ENCODE data around the gene MLF1.

MLF1 gene

DNA sequence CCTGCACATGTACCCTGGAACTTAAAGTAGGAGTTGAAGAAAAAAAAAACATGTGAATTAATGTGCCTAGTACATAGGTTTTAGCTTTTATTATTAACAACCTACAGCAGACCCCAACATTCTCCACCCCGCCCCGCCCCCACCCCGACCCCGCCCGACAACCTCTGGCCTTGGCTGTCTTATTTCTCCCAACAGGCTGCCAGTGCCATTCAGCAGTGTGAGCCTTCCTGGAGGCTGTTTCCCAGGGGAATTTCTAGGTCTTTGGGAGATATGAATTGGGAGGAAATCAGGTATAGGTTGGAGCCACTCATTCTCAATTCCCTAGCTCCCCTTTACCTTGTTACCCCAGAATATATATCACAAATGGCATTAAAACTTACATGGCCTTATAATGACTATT lies 8.3 kb upstream of the MLF1 start:
- intact Hi-C loops (cut with micrococcal nuclease) = no loop called here
- no peak overlapping the region for H3K27ac Mint-ChIP-seq

DNA sequence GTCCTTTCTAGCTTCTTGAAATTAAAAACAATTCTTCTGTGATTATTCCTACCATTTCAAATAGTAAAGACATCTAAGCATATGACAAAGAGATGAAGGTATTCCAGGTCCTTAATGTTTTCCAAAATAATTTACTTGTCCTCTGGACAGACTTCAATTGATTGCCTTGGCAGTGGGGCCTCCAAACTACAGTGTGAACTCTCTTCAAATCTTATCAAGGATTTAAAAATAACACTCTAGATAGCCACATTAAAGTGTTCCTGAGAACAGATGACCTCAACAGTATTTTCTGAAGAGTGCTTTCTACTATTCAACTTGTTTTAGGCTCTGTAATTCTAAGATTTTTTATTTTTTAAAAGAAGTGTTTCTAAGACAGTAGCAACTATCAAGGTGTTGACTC lies 7.9 kb upstream of the MLF1 start:
- no peaks in the 10 kb centered on the region for H3K9me3 Mint-ChIP-seq
- intact Hi-C loops (cut with micrococcal nuclease) = no loop called here

More for the DNA sequence above, 8.3 kb upstream of the MLF1 start:
- H3K9me3 Mint-ChIP-seq = no peaks in the 10 kb centered on the region
- no peaks in the 10 kb centered on the region for H3K36me3 Mint-ChIP-seq (ENCODE audit: low read depth)
- H3K4me3 Mint-ChIP-seq = no peak overlapping the region
- peaks cover 1% of the 10 kb centered on the region for H3K27me3 Mint-ChIP-seq
- no peaks in the 10 kb centered on the region for H3K4me1 Mint-ChIP-seq (ENCODE audit: low read depth)

GRCh38 chr3:158565076-158565475 lies 5.9 kb upstream of the MLF1 start:
- H3K27ac Mint-ChIP-seq = no peak overlapping the region
- no peaks in the 10 kb centered on the region for H3K36me3 Mint-ChIP-seq (ENCODE audit: low read depth)
- H3K4me3 Mint-ChIP-seq = no peak overlapping the region
- H3K9me3 Mint-ChIP-seq = no peaks in the 10 kb centered on the region
- intact Hi-C loops (cut with micrococcal nuclease) = no loop called here
- H3K4me1 Mint-ChIP-seq (ENCODE audit: low read depth) = no peaks in the 10 kb centered on the region
- H3K27me3 Mint-ChIP-seq = peaks cover 13% of the 10 kb centered on the region

More for the DNA sequence above, 7.9 kb upstream of the MLF1 start:
- peaks cover 1% of the 10 kb centered on the region for H3K27me3 Mint-ChIP-seq
- H3K4me3 Mint-ChIP-seq = no peak overlapping the region
- H3K27ac Mint-ChIP-seq = no peak overlapping the region
- no peaks in the 10 kb centered on the region for H3K4me1 Mint-ChIP-seq (ENCODE audit: low read depth)
- no peaks in the 10 kb centered on the region for H3K36me3 Mint-ChIP-seq (ENCODE audit: low read depth)

DNA sequence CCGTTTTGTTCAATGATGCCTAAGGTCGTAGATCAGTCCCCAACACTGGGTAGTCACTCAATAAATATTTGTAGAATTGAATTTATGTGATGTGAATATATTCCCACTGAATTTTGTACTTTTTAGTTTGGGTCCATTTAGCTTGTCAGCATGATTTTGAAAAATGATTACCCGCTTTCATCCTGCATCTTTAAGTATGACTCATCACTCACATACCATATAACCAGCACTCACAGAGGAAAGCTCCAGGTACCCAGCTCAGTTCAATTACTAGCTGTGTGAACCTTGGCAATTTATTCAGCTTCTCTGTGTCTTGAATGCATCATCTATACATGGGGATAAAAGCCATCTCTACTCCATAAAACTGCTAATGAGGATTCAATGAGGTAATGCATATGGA lies 2.2 kb upstream of the MLF1 start:
- Mint-ChIP-seq H3K27ac (no peak overlapping the region), H3K4me1 (ENCODE audit: low read depth) (peaks cover 9% of the 10 kb centered on the region), H3K9me3 (peaks cover 9% of the 10 kb centered on the region), H3K36me3 (ENCODE audit: low read depth) (peaks cover 5% of the 10 kb centered on the region), H3K4me3 (no peak overlapping the region), H3K27me3 (peaks cover 39% of the 10 kb centered on the region)
- intact Hi-C loops (cut with micrococcal nuclease) = no loop called here

DNA sequence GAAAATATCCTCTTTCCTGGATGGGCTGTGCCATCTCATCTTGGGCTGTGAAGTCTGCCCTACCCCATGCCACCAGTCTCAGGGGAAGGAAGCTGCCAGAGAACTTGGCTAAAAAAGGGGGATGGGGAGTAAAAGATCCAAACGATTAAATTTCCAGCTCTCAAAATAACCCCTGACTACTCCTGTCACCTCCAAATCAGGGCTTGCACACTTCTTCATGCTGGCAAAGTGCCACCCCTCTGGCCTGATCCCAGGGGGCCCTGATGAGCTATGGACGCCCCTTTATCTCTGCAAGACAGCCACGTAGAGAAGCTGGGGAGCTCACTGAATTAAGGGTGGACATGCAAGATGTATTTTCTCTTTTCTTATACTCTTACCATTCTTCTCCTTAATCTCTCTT lies 1.2 kb upstream of the MLF1 start:
- H3K36me3 Mint-ChIP-seq (ENCODE audit: low read depth) = peaks cover 5% of the 10 kb centered on the region
- intact Hi-C loops (cut with micrococcal nuclease) = no loop called here
- no peak overlapping the region for H3K27ac Mint-ChIP-seq
- peaks cover 9% of the 10 kb centered on the region for H3K4me1 Mint-ChIP-seq (ENCODE audit: low read depth)
- peaks cover 39% of the 10 kb centered on the region for H3K27me3 Mint-ChIP-seq
- H3K9me3 Mint-ChIP-seq = peaks cover 9% of the 10 kb centered on the region
- no peak overlapping the region for H3K4me3 Mint-ChIP-seq

DNA sequence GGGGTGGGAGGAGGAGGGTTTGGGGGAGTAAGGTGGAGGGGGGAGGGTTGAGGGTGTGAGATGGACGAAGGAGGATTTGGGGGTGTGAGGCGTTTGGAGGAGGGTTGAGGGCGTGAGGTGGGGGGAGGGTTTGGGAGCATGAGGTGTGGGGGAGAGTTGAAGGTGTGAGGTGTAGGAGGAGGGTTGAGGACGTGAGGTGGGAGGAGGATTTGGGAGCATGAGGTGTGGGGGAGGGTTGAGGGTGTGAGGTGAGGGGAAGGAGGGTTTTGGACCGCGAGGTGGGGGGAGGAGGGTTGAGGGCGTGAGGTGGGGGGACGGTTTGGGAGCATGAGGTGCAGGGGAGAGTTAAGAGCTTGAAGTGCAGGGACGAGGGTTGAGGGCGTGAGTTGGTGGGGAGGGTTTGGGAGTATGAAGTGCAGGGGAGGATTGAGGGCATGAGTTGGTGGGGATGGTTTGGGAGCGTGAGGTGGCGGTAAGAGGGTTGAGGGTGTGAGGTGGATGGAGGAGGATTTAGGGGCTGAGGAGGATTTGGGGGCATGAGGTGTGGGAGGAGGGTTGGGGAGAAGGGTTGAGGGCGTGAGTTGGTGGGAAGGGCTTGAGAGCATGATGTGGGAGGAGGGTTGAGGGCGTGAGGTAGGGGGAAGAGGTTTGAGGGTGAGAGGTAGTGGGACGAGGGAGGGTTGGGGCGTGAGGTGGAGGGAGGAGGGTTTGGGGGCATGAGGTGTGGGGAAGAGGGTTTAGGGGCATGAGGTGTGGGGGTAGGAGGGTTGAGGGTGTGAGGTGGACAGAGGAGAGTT lies 1.2 kb downstream of the MLF1 start:
- H3K4me1 Mint-ChIP-seq (ENCODE audit: low read depth) = peaks cover 9% of the 10 kb centered on the region
- H3K27me3 Mint-ChIP-seq = peaks cover 37% of the 10 kb centered on the region
- peaks cover 9% of the 10 kb centered on the region for H3K9me3 Mint-ChIP-seq
- intact Hi-C loops (cut with micrococcal nuclease) = no loop called here
- no peak overlapping the region for H3K27ac Mint-ChIP-seq
- H3K4me3 Mint-ChIP-seq = no peak overlapping the region
- H3K36me3 Mint-ChIP-seq (ENCODE audit: low read depth) = peaks cover 5% of the 10 kb centered on the region

- intact Hi-C loops (cut with micrococcal nuclease) = no loop called here
Measured at GRCh38 chr3:158572766-158573060, 1.7 kb downstream of the MLF1 start.

GRCh38 chr3:158573714-158574113 lies 2.7 kb downstream of the MLF1 start:
- intact Hi-C loops (cut with micrococcal nuclease) = no loop called here
- no peak overlapping the region for H3K27ac Mint-ChIP-seq
- peaks cover 9% of the 10 kb centered on the region for H3K9me3 Mint-ChIP-seq
- H3K4me3 Mint-ChIP-seq = no peak overlapping the region
- peaks cover 9% of the 10 kb centered on the region for H3K4me1 Mint-ChIP-seq (ENCODE audit: low read depth)
- peaks cover 5% of the 10 kb centered on the region for H3K36me3 Mint-ChIP-seq (ENCODE audit: low read depth)
- H3K27me3 Mint-ChIP-seq = peaks cover 35% of the 10 kb centered on the region

More at GRCh38 chr3:158572766-158573060, 1.7 kb downstream of the MLF1 start:
- Mint-ChIP-seq H3K36me3 (ENCODE audit: low read depth) (peaks cover 5% of the 10 kb centered on the region), H3K9me3 (peaks cover 9% of the 10 kb centered on the region), H3K4me1 (ENCODE audit: low read depth) (peaks cover 9% of the 10 kb centered on the region), H3K4me3 (no peak overlapping the region), H3K27me3 (peaks cover 37% of the 10 kb centered on the region), H3K27ac (no peak overlapping the region)

- H3K36me3 Mint-ChIP-seq (ENCODE audit: low read depth) = peaks cover 5% of the 10 kb centered on the region
- peaks cover 9% of the 10 kb centered on the region for H3K9me3 Mint-ChIP-seq
- intact Hi-C loops (cut with micrococcal nuclease) = no loop called here
Measured at GRCh38 chr3:158574646-158575045, 3.7 kb downstream of the MLF1 start.

GRCh38 chr3:158590223-158590622 lies 19.2 kb downstream of the MLF1 start:
- H3K4me1 Mint-ChIP-seq (ENCODE audit: low read depth) = no peaks in the 10 kb centered on the region
- peaks cover 1% of the 10 kb centered on the region for H3K27me3 Mint-ChIP-seq
- H3K27ac Mint-ChIP-seq = no peak overlapping the region
- intact Hi-C loops (cut with micrococcal nuclease) = no loop called here
- H3K9me3 Mint-ChIP-seq = no peaks in the 10 kb centered on the region
- no peaks in the 10 kb centered on the region for H3K36me3 Mint-ChIP-seq (ENCODE audit: low read depth)
- H3K4me3 Mint-ChIP-seq = no peak overlapping the region

More at GRCh38 chr3:158574646-158575045, 3.7 kb downstream of the MLF1 start:
- Mint-ChIP-seq H3K27ac (no peak overlapping the region), H3K27me3 (peaks cover 30% of the 10 kb centered on the region), H3K4me3 (no peak overlapping the region), H3K4me1 (ENCODE audit: low read depth) (peaks cover 9% of the 10 kb centered on the region)

DNA sequence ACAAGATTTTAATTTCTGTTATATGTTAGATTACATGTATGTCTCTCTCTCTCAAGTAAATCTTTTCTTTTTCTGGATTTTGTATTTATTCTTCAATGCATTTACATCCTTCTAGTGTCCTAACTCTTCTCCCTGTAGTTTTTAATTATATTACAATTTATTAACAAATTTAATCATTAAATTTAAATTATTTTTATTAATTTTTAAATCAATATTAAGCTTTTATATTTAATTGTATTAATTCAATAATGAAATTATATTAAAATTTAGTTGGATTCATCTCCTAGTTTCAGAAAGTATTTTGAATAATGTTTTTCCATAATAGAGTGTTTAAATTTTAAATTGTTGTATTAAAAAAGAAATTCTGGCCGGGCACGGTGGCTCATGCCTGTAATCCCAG lies 29.8 kb downstream of the MLF1 start:
- Mint-ChIP-seq H3K27ac (no peak overlapping the region), H3K27me3 (no peaks in the 10 kb centered on the region), H3K4me1 (ENCODE audit: low read depth) (no peaks in the 10 kb centered on the region), H3K4me3 (no peak overlapping the region), H3K9me3 (no peaks in the 10 kb centered on the region), H3K36me3 (ENCODE audit: low read depth) (no peaks in the 10 kb centered on the region)
- intact Hi-C loops (cut with micrococcal nuclease) = no loop called here

DNA sequence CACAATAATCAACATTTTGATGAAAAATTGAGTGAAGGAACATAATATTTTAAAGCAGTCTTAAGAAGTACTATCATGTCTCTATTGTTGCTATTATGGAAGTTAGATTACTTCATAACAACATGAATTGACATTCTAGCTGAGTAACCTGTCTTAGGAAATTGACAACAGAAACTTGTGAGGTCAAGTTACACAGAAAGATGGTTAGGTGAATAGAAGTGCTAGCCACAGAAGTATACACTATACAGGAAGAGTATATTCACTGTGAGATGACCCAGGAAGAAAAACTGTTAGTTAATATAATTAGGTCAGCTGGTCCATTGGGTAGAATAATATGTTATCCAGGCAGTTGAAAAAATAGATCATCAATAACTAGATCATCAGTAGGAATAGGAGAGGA lies 31.2 kb downstream of the MLF1 start:
- Mint-ChIP-seq H3K4me3 (no peak overlapping the region), H3K27ac (no peak overlapping the region), H3K4me1 (ENCODE audit: low read depth) (no peaks in the 10 kb centered on the region), H3K36me3 (ENCODE audit: low read depth) (no peaks in the 10 kb centered on the region), H3K9me3 (no peaks in the 10 kb centered on the region), H3K27me3 (no peaks in the 10 kb centered on the region)
- intact Hi-C loops (cut with micrococcal nuclease) = no loop called here

- Mint-ChIP-seq H3K36me3 (ENCODE audit: low read depth) (no peaks in the 10 kb centered on the region), H3K9me3 (peaks cover 42% of the 10 kb centered on the region), H3K4me3 (no peak overlapping the region), H3K27ac (no peak overlapping the region), H3K27me3 (no peaks in the 10 kb centered on the region), H3K4me1 (ENCODE audit: low read depth) (no peaks in the 10 kb centered on the region)
- intact Hi-C loops (cut with micrococcal nuclease) = no loop called here
Measured at GRCh38 chr3:158617982-158618875, 47.2 kb downstream of the MLF1 start.

GRCh38 chr3:158625881-158626280 lies 54.9 kb downstream of the MLF1 start:
- intact Hi-C loops (cut with micrococcal nuclease) = no loop called here
- Mint-ChIP-seq H3K27me3 (peaks cover 3% of the 10 kb centered on the region), H3K4me1 (ENCODE audit: low read depth) (no peaks in the 10 kb centered on the region), H3K27ac (no peak overlapping the region), H3K9me3 (peaks cover 45% of the 10 kb centered on the region), H3K36me3 (ENCODE audit: low read depth) (no peaks in the 10 kb centered on the region), H3K4me3 (no peak overlapping the region)
